NCI-H748 treated with DMSO at 0.1 percent for 48 hours (cell line): ENCODE data around the gene FANCI.

Experiments
- DNase-seq: peaks from one replicate; lab custom pipeline; 2025; lab: John Stamatoyannopoulos, UW

Gene FANCI

DNA sequence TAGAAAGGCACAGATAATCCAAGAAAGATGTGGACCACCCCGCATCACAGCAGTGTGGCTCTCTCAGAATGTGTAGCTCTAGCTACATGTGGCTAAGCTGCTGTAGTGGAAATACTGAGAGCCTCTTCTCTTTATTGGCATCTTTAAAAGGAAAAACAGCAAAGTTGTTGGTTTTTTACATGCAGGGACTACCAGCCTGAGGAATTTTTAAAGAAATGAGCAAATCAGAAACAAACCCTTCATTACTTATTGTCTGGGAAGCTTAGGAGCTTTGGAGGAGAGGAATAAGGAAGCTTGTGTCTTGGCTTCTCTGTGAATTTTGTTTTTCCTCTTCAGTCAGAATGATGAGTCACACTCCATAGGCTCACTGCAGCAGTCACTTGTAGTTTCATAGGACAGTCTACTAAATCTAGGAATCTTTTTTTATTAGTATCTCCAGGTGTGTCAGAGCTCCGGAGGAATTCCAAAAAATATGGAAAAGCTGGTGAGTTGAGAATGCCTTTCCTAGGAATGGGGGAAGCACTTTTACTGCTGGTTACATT is 63.3 kb downstream of the FANCI start:
- DNase-seq = no peak

DNA sequence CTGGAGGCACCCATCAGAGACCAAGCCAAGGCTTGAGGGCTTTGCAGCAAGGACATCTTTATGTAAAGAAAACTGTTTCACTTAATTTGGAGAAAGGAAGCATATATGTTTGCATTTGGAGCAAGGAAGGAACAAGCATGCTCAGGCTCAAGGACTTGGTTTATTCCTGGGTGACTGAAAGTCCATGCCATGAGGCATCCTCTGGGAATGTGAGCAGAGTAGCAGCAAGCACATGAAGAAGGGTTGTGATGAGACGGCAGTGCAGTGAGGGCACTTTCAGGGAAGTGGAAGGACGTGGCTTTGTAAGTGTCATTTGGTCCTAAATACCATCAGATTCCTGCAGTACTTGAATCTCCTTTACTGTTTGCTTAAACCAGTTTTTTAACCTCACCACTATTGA is 64.0 kb downstream of the FANCI start:
- no peak for DNase-seq

DNA sequence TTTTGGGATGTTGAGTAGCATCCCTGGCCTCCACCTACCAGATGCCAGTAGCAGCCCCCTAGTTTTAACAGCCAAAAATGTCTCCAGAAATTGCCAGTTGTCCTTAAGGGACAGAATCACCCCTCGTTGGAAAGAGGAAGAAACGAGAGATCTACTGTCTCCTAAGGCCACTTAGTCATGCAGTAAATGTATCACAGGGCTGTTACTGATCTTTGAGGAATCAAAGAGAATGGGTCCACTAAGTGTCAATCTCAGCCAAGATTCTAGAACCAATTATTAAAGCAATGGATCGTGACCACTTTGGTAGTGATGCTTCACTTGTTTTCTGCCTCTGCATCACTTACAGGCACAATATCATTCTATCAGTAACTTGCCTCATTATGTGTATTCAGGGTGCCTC is 64.5 kb downstream of the FANCI start:
- DNase-seq = no peak

DNA sequence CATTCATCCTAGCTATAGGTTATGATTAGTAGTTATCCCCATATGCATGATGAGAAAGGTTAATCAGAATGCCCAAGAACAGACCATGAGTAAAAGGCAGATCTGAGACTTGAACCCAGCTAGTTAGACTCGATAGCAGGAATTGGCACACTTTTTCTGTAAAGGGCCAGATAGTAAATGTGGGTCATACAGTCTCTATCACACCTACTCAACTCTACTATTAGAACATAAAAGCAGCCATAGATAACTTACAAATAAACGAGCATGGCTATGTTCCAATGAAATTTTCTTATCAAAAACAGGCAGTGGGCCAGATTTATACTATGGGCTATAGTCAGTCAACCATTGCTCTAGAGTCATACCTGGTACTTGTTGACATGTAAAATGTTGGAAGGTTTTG is 66.2 kb downstream of the FANCI start:
- no peak for DNase-seq

GRCh38 chr15:89315375-89315929 is 71.7 kb downstream of the FANCI start:
- DNase-seq = no peak

- DNase-seq = no peak
These were observed 72.7 kb downstream of the FANCI start for GRCh38 chr15:89316504-89316903.

DNA sequence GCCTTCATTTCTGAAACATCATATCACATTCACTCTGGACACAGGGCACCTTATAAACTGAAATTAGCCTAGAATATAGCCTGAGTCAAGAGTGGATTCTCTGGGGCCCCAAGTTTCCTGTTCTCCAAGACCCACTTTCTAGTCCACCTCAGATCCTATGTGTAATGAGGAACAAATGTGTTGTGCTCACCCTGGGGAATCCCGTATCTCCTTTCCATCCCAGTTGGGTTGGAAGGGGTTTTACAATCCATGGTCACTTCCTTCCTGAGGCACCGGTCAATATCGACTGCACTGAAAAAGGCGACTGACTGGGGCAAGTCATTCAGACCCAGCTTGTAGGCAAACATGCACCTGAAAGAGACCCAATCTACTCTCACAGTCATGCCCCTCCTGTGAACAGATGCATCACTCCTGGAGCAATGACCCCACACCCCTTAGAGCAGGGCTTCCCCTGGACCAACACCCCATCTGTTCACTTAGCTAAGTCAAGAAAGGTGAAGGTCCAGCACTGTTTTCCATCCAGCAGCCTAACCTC is 73.5 kb downstream of the FANCI start:
- DNase-seq = no peak

GRCh38 chr15:89319678-89320077 is 75.9 kb downstream of the FANCI start:
- no peak for DNase-seq

DNA sequence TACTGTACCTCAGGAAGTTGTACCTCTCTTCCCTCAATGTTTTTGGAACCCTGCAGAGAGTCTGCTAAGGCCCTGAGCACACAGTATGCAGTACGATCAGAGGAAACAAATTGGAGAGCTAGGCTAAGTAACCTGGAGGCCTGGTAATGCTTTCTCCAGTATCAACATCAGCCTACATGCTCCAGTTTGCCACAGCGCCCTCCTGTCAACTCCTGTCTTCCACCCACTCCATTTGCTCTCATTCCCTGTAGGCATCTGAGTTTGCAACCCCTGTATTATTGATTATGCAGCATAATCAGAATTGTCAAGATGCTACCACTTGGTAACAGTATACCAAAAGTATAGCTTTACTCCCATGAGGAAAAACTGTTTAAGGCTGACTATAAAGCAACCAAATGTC is 76.4 kb downstream of the FANCI start:
- DNase-seq = no peak

DNA sequence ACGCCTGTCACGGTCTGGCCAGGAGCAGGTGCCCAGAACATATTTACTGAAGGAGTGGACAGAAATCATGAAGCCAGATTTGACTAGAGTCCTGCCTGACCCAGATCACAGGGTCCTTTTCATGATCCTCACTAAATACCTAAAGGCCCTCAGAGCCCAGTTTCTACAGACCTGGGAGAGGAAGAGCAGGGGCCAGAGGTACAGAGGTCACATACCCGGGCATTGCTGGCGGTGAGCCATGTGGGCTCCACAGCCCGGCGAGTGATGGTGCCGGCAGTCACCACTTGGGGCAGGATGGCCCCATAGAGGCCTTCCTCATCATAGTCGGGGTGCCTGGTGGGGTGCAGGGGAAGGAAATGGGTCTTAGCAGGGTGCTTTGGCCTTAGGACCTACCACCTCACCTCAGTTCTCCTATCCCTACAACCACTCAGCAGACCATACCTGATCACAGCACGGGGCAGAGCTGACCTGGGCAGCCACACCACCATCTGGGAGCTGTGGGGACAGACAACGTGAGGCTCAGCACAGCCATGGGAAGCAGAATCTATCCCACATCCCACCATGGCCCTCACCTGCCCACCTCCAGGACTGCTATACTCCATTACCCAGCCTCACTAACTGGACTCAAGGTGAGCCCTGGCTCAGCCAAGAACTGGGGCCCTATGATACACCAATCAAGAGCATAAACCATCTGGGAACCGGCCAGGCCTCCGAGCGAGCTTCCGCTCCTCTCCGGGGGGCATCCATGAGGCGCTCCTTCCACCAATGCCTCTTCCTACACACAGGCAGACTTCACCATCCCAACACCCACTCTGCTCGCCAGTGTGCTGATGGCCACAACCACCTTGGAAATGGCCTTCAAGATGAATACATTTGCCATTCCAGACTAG is 78.0 kb downstream of the FANCI start:
- DNase-seq = no peak

DNA sequence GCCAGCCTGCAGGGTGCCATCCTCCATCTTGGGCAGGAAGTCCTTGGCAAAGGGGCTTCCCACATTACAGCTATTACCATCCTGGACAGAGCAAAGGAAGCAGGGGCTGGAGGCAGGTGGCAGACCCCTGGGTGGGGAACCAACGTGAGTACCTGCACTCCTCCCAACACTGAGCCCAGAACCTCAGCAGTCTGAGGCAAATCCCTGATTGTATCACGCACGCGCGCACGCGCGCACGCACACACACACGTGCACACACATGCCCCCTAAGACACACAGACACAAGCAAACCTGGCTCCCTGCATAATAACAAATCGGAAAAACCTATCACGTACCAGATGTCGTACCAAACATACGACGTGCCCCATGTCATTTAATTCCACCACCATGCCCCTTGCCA is 79.0 kb downstream of the FANCI start:
- DNase-seq = no peak

DNA sequence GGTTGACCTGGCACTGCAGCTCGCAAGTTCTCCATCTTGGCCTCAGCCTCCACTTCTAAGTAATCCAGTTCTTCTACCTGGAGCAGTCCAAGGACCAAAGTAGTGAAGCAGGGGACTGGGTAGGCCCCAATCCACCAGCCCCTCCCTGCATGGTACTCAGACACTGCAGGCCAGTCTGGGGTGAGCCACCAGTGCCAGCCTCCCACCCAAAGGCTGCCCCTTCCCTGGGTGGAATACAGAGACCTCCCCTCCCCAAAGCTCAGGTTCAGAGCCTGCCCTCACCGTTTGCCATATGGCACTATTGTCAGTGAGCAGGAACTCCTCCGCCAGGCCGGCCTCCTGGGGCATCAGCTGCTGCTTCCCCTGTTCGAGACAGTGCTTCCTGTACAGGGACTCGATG is 80.0 kb downstream of the FANCI start:
- DNase-seq = no peak

DNA sequence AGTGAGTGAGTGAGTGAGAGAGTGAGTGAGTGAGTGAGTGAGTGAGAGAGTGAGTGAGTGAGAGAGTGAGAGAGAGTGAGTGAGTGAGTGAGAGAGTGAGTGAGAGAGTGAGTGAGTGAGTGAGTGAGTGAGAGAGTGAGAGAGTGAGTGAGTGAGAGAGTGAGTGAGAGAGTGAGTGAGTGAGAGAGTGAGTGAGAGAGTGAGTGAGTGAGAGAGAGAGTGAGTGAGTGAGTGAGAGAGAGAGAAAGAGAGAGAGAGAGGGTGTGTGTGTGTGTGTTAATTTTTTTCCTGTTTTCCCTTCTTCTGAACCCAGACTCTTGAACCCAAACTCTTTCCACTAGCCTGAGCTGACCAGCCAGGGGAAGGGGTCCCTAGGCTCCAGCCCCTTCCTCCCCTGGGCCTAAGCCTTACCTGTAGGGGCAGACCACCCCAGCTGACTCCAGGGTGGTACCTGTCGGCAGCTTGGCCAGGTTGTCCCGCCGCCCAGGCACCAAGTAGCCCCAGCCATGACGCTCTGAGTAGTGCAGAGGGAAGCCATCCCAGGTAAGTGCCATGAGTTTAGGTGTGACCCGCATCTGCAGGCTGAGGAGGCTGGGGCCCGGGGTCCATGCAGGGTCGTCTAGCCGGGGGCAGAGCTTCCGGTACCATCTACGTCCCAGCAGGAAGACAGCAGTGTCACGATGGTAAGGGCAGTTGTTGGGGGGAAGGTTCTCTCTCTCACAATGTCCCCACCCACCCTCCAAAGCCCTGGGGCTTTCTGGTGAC is 81.4 kb downstream of the FANCI start:
- DNase-seq = no peak

GRCh38 chr15:89326316-89326715 is 82.5 kb downstream of the FANCI start:
- DNase-seq = peak; percentile 8

DNA sequence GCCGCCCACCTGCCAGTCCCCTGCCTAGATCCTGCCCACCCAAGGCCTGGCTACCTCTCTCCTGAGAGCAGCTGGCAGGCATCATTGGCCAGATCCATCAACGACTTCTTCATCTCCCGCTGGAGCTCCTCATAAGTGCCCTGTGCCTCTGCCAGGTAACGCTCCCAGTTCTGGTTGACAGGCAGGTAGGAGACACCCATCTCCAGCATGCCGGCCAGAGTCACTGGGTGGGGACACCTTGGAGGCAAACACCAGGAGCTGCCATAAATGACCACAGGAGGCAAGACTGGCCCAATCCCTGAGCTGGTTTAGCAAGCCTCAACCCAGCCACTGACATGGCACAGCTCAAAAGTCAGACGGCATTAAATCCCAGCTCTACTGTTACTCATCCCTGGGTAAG is 83.3 kb downstream of the FANCI start:
- DNase-seq = no peak

GRCh38 chr15:89328398-89329254 is 84.8 kb downstream of the FANCI start:
- DNase-seq = no peak

DNA sequence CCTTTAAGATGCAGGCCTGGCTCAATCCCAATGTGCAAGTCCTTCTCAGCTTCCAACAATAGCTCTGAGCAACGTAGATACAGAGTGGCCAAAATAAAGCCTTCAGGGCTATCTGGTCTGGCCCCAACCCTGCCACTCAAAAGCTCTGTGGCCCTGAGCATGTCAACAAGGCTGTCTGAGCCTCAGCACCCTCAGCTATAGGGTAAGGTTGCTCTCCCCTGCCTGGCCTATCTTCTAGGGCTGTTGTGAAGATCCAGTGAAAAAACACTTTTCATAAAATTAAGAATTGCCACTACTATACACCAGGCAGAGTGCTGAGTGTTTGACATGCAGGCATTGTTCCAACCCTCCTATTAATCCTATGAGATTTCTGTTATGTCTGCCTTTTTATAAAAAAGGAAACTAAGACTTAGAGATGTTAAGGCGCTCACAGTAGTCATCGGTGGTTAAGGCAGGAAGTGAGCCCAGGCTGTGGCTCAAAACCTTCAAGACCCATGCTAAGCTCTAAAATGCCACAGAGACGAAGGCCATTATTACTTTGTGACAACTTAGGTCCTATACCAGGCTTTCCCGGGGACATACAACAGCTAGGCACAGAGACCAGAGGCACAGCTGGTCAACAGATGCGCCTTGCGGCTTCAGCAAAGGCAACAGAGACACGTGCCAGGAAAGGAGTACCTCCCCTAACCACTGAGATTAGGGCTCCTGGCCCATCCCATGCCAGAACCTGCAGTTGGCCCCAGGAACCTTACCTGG is 85.7 kb downstream of the FANCI start:
- no peak for DNase-seq

- DNase-seq = no peak
These were observed 86.3 kb downstream of the FANCI start for GRCh38 chr15:89330119-89330518.

GRCh38 chr15:89330881-89331595 is 87.3 kb downstream of the FANCI start:
- DNase-seq = no peak

- no peak for DNase-seq
These were observed 88.7 kb downstream of the FANCI start for GRCh38 chr15:89332446-89332845.
